ENCODE data around the gene SNX17.

The SNX17 gene

GRCh38 chr2:27378809-27379290 lies 8.4 kb downstream of the SNX17 start:
- POLR2A ChIA-PET (ENCODE audit: low non-redundant PET): interaction anchor here (1.0 kb wide), 1 partner anchor 61 kb away, joined by 3 read pairs; no protein-coding TSS in a partner anchor
- no peak for TF ChIP-seq CTCF (conservative IDR thresholded peaks at IDR 0.05; ENCODE audit: low read depth)
- CTCF ChIA-PET: interaction anchor here (0.6 kb wide), 1 partner anchor 40 kb away, joined by 4 read pairs; no protein-coding TSS in a partner anchor
- no peak for DNase-seq (ENCODE audit: low spot score)
- H3K27ac ChIP-seq: peak overlapping the region; percentile 54

- CTCF ChIA-PET: interaction anchor here (1.0 kb wide), 1 partner anchor 10 kb away, joined by 4 read pairs; the partner anchor contains the start of genes EIF2B4 and SNX17
- peak overlapping the region; percentile 93 for H3K27ac ChIP-seq
- POLR2A ChIA-PET (ENCODE audit: low non-redundant PET): interaction anchor here (1.0 kb wide), 1 partner anchor 60 kb away, joined by 3 read pairs; no protein-coding TSS in a partner anchor
- DNase-seq (ENCODE audit: low spot score): no peak
- no peak for TF ChIP-seq CTCF (conservative IDR thresholded peaks at IDR 0.05; ENCODE audit: low read depth)
Measured at GRCh38 chr2:27379383-27379835, 9.0 kb downstream of the SNX17 start.

GRCh38 chr2:27379836-27380625 lies 9.6 kb downstream of the SNX17 start:
- peak; percentile 22 for DNase-seq (ENCODE audit: low spot score)
- ChIA-PET CTCF (interaction anchor here (1.0 kb wide), 1 partner anchor 10 kb away, joined by 4 read pairs; the partner anchor contains the start of genes EIF2B4 and SNX17), POLR2A (ENCODE audit: low non-redundant PET) (interaction anchor here (0.7 to 1.0 kb wide), 2 partner anchors 60 to 135 kb away, joined by 3 read pairs; no protein-coding TSS in a partner anchor)
- TF ChIP-seq CTCF (conservative IDR thresholded peaks at IDR 0.05; ENCODE audit: low read depth): no peak
- peak overlapping the region; percentile 93 for H3K27ac ChIP-seq

- ChIA-PET CTCF (interaction anchor here (0.6 kb wide), 1 partner anchor 101 kb away, joined by 7 read pairs; no protein-coding TSS in a partner anchor), POLR2A (ENCODE audit: low non-redundant PET) (interaction anchor here (0.7 kb wide), 1 partner anchor 136 kb away, joined by 3 read pairs; no protein-coding TSS in a partner anchor)
- DNase-seq (ENCODE audit: low spot score): peak; percentile 96
- H3K27ac ChIP-seq: peak within 1 kb of the TSS; percentile 93
- TF ChIP-seq CTCF (conservative IDR thresholded peaks at IDR 0.05; ENCODE audit: low read depth): no peak
Measured at GRCh38 chr2:27380626-27381545, 10.5 kb downstream of the SNX17 start, which contains the start of gene ZNF513. Gene ZNF513 (minus strand): TSS chr2:27380734. CDS start chr2:27380526, 208 bp downstream.

- no peak for DNase-seq (ENCODE audit: low spot score)
- TF ChIP-seq CTCF (conservative IDR thresholded peaks at IDR 0.05; ENCODE audit: low read depth): no peak
- POLR2A ChIA-PET (ENCODE audit: low non-redundant PET): no interaction called here
- peak overlapping the region; percentile 93 for H3K27ac ChIP-seq
- CTCF ChIA-PET: interaction anchor here (0.6 kb wide), 1 partner anchor 102 kb away, joined by 7 read pairs; no protein-coding TSS in a partner anchor
Measured at GRCh38 chr2:27381577-27382181, 11.3 kb downstream of the SNX17 start.

Measured in RWPE1 (cell line).